ENCODE results near the gene ADM. TPM values are rescaled to one million over a fixed set of nuclear protein-coding genes. Genes with fewer than 3 reads are reported as not detected.

ADM gene
- total and polyA plus RNA-seq, 4 donors: 9.7 to 33.1 (median 22.7) TPM

DNA sequence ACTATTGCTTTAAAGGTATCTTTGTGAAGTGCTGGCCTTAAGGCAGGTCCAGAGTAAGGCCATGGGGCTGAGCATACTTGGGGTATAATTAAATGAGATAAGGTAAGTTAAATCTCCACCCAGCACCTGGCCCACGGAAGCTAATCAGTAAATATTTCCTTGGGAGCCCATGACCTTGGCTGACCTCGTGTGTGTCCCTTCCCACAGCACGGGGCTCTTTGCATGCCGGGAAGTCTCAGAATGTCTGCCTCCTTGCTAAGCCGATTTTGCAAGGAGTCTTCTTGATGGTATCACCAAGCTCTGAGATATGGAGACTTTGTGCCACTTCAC is 46.5 kb downstream of the ADM start:
- Histone ChIP-seq H3K27me3 (ENCODE audit: control insufficient read depth in 4 of 4, insufficient read depth in 4 of 4, low read length in 3 of 4) (no peaks in the 10 kb centered on the region), H3K36me3 (ENCODE audit: control insufficient read depth in 4 of 4, insufficient read depth in 3 of 4, low read depth in 1 of 4, low read length in 3 of 4) (no peaks in the 10 kb centered on the region), H3K9ac (ENCODE audit: low read depth in 1 of 2, low read length in 2 of 2) (peak overlapping the region; percentile 17 to 72), H3K27ac (ENCODE audit: low read depth in 1 of 2, low read length in 2 of 2) (peak overlapping the region; percentile 88 to 90), H3K4me1 (ENCODE audit: control insufficient read depth in 4 of 4, insufficient read depth in 4 of 4, low read length in 3 of 4) (peaks cover 3 to 13% (median 8%) of the 10 kb centered on the region in 4 donors), H3K4me3 (ENCODE audit: low read depth in 1 of 3, low read length in 3 of 3) (peak overlapping the region in 1 of 3 donors; percentile 3), H3K9me3 (ENCODE audit: control insufficient read depth in 4 of 4, low read length in 3 of 4) (no peaks in the 10 kb centered on the region)
- 8% methylated on average over 5 of the region's 5 CpGs for WGBS
- TF ChIP-seq, protein P1, sequence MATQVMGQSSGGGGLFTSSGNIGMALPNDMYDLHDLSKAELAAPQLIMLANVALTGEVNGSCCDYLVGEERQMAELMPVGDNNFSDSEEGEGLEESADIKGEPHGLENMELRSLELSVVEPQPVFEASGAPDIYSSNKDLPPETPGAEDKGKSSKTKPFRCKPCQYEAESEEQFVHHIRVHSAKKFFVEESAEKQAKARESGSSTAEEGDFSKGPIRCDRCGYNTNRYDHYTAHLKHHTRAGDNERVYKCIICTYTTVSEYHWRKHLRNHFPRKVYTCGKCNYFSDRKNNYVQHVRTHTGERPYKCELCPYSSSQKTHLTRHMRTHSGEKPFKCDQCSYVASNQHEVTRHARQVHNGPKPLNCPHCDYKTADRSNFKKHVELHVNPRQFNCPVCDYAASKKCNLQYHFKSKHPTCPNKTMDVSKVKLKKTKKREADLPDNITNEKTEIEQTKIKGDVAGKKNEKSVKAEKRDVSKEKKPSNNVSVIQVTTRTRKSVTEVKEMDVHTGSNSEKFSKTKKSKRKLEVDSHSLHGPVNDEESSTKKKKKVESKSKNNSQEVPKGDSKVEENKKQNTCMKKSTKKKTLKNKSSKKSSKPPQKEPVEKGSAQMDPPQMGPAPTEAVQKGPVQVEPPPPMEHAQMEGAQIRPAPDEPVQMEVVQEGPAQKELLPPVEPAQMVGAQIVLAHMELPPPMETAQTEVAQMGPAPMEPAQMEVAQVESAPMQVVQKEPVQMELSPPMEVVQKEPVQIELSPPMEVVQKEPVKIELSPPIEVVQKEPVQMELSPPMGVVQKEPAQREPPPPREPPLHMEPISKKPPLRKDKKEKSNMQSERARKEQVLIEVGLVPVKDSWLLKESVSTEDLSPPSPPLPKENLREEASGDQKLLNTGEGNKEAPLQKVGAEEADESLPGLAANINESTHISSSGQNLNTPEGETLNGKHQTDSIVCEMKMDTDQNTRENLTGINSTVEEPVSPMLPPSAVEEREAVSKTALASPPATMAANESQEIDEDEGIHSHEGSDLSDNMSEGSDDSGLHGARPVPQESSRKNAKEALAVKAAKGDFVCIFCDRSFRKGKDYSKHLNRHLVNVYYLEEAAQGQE (IDR thresholded peaks at IDR 0.05): no peak
- TF ChIP-seq RXRA (IDR thresholded peaks at IDR 0.05) (no peak), EGR1 (IDR thresholded peaks at IDR 0.05; ENCODE audit: low read depth in 2 of 2) (no peak), GABPA (IDR thresholded peaks at IDR 0.05 in 1 of 2, conservative IDR thresholded peaks at IDR 0.05 in 1 of 2) (no peak), YY1 (IDR thresholded peaks at IDR 0.05) (no peak), SP1 (IDR thresholded peaks at IDR 0.05) (no peak)
- TF ChIP-seq, protein P2, sequence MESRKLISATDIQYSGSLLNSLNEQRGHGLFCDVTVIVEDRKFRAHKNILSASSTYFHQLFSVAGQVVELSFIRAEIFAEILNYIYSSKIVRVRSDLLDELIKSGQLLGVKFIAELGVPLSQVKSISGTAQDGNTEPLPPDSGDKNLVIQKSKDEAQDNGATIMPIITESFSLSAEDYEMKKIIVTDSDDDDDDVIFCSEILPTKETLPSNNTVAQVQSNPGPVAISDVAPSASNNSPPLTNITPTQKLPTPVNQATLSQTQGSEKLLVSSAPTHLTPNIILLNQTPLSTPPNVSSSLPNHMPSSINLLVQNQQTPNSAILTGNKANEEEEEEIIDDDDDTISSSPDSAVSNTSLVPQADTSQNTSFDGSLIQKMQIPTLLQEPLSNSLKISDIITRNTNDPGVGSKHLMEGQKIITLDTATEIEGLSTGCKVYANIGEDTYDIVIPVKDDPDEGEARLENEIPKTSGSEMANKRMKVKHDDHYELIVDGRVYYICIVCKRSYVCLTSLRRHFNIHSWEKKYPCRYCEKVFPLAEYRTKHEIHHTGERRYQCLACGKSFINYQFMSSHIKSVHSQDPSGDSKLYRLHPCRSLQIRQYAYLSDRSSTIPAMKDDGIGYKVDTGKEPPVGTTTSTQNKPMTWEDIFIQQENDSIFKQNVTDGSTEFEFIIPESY (IDR thresholded peaks at IDR 0.05): no peak
- TF ChIP-seq, protein P3, sequence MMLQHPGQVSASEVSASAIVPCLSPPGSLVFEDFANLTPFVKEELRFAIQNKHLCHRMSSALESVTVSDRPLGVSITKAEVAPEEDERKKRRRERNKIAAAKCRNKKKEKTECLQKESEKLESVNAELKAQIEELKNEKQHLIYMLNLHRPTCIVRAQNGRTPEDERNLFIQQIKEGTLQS (IDR thresholded peaks at IDR 0.05): no peak
- TF ChIP-seq, protein P4, sequence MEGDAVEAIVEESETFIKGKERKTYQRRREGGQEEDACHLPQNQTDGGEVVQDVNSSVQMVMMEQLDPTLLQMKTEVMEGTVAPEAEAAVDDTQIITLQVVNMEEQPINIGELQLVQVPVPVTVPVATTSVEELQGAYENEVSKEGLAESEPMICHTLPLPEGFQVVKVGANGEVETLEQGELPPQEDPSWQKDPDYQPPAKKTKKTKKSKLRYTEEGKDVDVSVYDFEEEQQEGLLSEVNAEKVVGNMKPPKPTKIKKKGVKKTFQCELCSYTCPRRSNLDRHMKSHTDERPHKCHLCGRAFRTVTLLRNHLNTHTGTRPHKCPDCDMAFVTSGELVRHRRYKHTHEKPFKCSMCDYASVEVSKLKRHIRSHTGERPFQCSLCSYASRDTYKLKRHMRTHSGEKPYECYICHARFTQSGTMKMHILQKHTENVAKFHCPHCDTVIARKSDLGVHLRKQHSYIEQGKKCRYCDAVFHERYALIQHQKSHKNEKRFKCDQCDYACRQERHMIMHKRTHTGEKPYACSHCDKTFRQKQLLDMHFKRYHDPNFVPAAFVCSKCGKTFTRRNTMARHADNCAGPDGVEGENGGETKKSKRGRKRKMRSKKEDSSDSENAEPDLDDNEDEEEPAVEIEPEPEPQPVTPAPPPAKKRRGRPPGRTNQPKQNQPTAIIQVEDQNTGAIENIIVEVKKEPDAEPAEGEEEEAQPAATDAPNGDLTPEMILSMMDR (IDR thresholded peaks at IDR 0.05; ENCODE audit: low read depth, low read length, missing input control): no peak
- no peak for DNase-seq (ENCODE audit: low spot score)

DNA sequence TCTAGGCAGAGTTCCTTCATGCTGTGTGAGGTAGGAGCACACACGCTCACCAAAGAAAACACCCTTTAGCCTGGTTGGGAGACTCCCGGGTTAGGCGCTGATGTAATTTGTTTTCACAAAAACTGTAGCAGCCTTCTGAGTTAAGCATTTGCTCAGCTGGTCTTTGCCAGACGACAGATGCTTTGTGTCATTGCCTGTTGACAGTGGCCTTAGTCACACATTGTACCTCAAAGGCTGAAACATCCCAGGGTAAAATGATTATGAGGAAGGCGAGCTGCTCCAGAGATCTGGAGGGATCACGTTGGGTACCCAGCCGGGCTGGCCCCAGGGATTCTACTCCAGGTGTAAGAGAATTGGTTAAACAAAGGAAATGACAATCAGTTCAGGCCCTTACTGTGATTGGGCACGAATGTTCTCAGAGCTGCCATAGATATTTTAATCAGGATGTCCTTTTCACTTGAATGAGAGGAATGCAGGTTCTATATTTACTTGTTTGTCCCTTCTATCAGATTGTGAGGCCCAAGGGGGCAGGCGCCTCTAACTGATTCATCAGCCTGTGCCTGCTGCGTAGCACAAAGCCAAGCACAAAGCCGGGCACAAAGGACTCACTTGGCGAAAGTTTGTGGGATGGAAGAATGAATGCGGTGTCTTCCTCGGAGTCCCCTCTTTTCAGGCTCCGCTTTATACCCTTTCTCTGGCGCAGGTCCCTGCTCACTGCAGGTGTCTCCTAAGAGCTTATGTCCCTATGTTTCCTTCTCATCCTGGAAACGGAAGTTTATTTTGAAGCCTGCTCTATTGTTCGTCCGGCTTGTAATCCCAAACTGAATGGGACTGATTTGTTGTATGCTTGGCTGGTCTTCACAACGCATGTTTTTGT is 47.1 kb downstream of the ADM start:
- Histone ChIP-seq H3K27ac (ENCODE audit: low read depth in 1 of 2, low read length in 2 of 2) (peak overlapping the region; percentile 88 to 90), H3K36me3 (ENCODE audit: control insufficient read depth in 4 of 4, insufficient read depth in 3 of 4, low read depth in 1 of 4, low read length in 3 of 4) (no peaks in the 10 kb centered on the region), H3K4me1 (ENCODE audit: control insufficient read depth in 4 of 4, insufficient read depth in 4 of 4, low read length in 3 of 4) (peaks cover 3 to 13% (median 8%) of the 10 kb centered on the region in 4 donors), H3K9me3 (ENCODE audit: control insufficient read depth in 4 of 4, low read length in 3 of 4) (no peaks in the 10 kb centered on the region), H3K4me3 (ENCODE audit: low read depth in 1 of 3, low read length in 3 of 3) (peak overlapping the region in 1 of 3 donors; percentile 3), H3K9ac (ENCODE audit: low read depth in 1 of 2, low read length in 2 of 2) (peak overlapping the region; percentile 17 to 72), H3K27me3 (ENCODE audit: control insufficient read depth in 4 of 4, insufficient read depth in 4 of 4, low read length in 3 of 4) (no peaks in the 10 kb centered on the region)
- WGBS: 57% methylated on average over 20 of the region's 20 CpGs
- peak; percentile 44 for DNase-seq (ENCODE audit: low spot score)
- TF ChIP-seq, protein P5, sequence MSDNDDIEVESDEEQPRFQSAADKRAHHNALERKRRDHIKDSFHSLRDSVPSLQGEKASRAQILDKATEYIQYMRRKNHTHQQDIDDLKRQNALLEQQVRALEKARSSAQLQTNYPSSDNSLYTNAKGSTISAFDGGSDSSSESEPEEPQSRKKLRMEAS (IDR thresholded peaks at IDR 0.05): peak; percentile 73
- TF ChIP-seq, protein P2 (IDR thresholded peaks at IDR 0.05): no peak
- TF ChIP-seq RAD21 (IDR thresholded peaks at IDR 0.05) (peak in 1 of 2 donors; percentile 56), JUND (IDR thresholded peaks at IDR 0.05) (peak; percentile 91 to 95), NR2F2 (IDR thresholded peaks at IDR 0.05) (peak; percentile 68), YY1 (IDR thresholded peaks at IDR 0.05) (peak; percentile 59), SP1 (IDR thresholded peaks at IDR 0.05) (peak; percentile 90), HNF4G (IDR thresholded peaks at IDR 0.05) (no peak), FOXA1 (IDR thresholded peaks at IDR 0.05) (peak; percentile 76), HNF4A (conservative IDR thresholded peaks at IDR 0.05) (peak; percentile 55 to 65), RXRA (IDR thresholded peaks at IDR 0.05) (peak; percentile 86 to 87)
- TF ChIP-seq, protein P4 (IDR thresholded peaks at IDR 0.05; ENCODE audit: low read depth, low read length, missing input control): no peak

Data from liver (tissue), 9 donors.